Fibroblast of lung (primary cell): ENCODE measurements around the gene SIRT5. TPM values are rescaled to one million over a fixed set of nuclear protein-coding genes. Genes with fewer than 3 reads are reported as not detected.

Source experiments
- DNase-seq, 2 donors: peaks; one replicate each; pipeline versions ENCODE4 v3.0.0 to v3.0.0-alpha.2; 2010; ENCODE audit warnings: low read depth in 2 of 2
- H2AFZ ChIP-seq: 2 replicates; pipeline ENCODE4 v1.5.1; 2012; ENCODE audit warnings: low read length, control low read depth, inconsistent platforms
- H3K27ac ChIP-seq: 2 replicates; pipeline ENCODE4 v1.5.1; 2011; ENCODE audit warnings: low read length, control low read depth; ENCODE audit not compliant: insufficient read depth
- H3K27me3 ChIP-seq: 2 replicates; pipeline ENCODE4 v1.5.1; 2011; ENCODE audit warnings: mild to moderate bottlenecking, low read length; ENCODE audit not compliant: control insufficient read depth, insufficient read depth
- H3K36me3 ChIP-seq: 2 replicates; pipeline ENCODE4 v1.5.1; 2011; ENCODE audit warnings: low read length; ENCODE audit not compliant: control insufficient read depth, insufficient read depth
- H3K4me1 ChIP-seq: 2 replicates; pipeline ENCODE4 v1.5.1; 2011; ENCODE audit warnings: low read length; ENCODE audit not compliant: control insufficient read depth, insufficient read depth; ENCODE audit errors: extremely low read depth
- H3K4me2 ChIP-seq: 2 replicates; pipeline ENCODE4 v1.5.1; 2011; ENCODE audit warnings: low read length, control low read depth; ENCODE audit not compliant: insufficient read depth; ENCODE audit errors: extremely low read depth
- H3K4me3 ChIP-seq, 4 experiments: fragments of 200-600 bp in 1 of 4; sonication (generic) in 1 of 4; replicated peaks in 1 of 4; 2 replicates each; pipeline ENCODE4 v1.5.1; 2011 to 2016; ENCODE audit warnings: low read length in 4 of 4, low read depth in 3 of 4, mild to moderate bottlenecking in 3 of 4, control low read depth in 2 of 4, inconsistent platforms in 1 of 4, mixed read lengths in 1 of 4; ENCODE audit not compliant: insufficient read depth in 1 of 4; ENCODE audit errors: control extremely low read depth in 1 of 4
- H3K79me2 ChIP-seq: 2 replicates; pipeline ENCODE4 v1.5.1; 2012; ENCODE audit warnings: mild to moderate bottlenecking, low read length, inconsistent platforms; ENCODE audit not compliant: control insufficient read depth, insufficient read depth
- H3K9ac ChIP-seq: 2 replicates; pipeline ENCODE4 v1.5.1; 2011; ENCODE audit warnings: mild to moderate bottlenecking, low read length, control low read depth; ENCODE audit not compliant: insufficient read depth
- H3K9me3 ChIP-seq: 2 replicates; pipeline ENCODE4 v1.5.1; 2012; ENCODE audit warnings: low read depth, low read length; ENCODE audit not compliant: control insufficient read depth, insufficient read depth
- H4K20me1 ChIP-seq: 2 replicates; pipeline ENCODE4 v1.5.1; 2011; ENCODE audit warnings: low read length; ENCODE audit not compliant: control insufficient read depth, insufficient read depth; ENCODE audit errors: extremely low read depth
- CTCF ChIP-seq, 2 donors: IDR thresholded peaks in 1 of 2; conservative IDR thresholded peaks in 1 of 2; 1 replicate in 1 of 2; 2 replicates in 1 of 2; pipeline ENCODE4 v1.5.1; 2011 to 2012; ENCODE audit warnings: low read length in 2 of 2, control low read depth in 1 of 2, inconsistent platforms in 1 of 2, low read depth in 1 of 2, mild to moderate bottlenecking in 1 of 2
- EZH2 ChIP-seq: IDR thresholded peaks from 2 replicates; pipeline ENCODE4 v1.5.1; 2012; ENCODE audit warnings: low read length, control low read depth, mild to moderate bottlenecking; ENCODE audit errors: missing control alignments
- polyA plus RNA-seq, 2 donors: library from polyadenylated mRNA; depleted of rRNA in 1 of 2; stranded (reverse) in 1 of 2; unstranded in 1 of 2; fragments of >200 nt; gene quantifications; 2 replicates each; pipeline ENCODE4 v1.2.1, GENCODE V29; 2011 to 2012; ENCODE audit warnings: missing spikeins in 1 of 2
- total RNA-seq: library from RNA; depleted of rRNA; stranded (reverse); fragments of >200 nt; gene quantifications from 2 replicates; pipeline ENCODE4 v1.2.1, GENCODE V29; 2014

Gene SIRT5
- total and polyA plus RNA-seq, 2 donors (not counting 1 experiment from before 2014, with no cell fraction given), result 4.4 to 13.5 TPM

- H3K36me3 ChIP-seq, result no peaks in the 10 kb centered on the region
- TF ChIP-seq CTCF (conservative IDR thresholded peaks at IDR 0.05 in 1 of 2, IDR thresholded peaks at IDR 0.05 in 1 of 2; ENCODE audit: low read depth in 1 of 2, low read length in 2 of 2), result no peak
- TF ChIP-seq EZH2, result no peak
- no peak overlapping the region for H3K27ac ChIP-seq
- H3K4me3 ChIP-seq, result no peak overlapping the region
- H3K9me3 ChIP-seq, result no peaks in the 10 kb centered on the region
- DNase-seq, result no peak
- no peak overlapping the region for H2AFZ ChIP-seq
- H3K79me2 ChIP-seq, result no peaks in the 10 kb centered on the region
- H4K20me1 ChIP-seq, result no peaks in the 10 kb centered on the region
- no peak overlapping the region for H3K9ac ChIP-seq
- H3K4me1 ChIP-seq, result no peaks in the 10 kb centered on the region
- H3K4me2 ChIP-seq, result no peak overlapping the region
- no peaks in the 10 kb centered on the region for H3K27me3 ChIP-seq
These were observed 12.7 kb upstream of the SIRT5 start for GRCh38 chr6:13561624-13562267.

GRCh38 chr6:13563009-13563408, 11.4 kb upstream of the SIRT5 start:
- no peak overlapping the region for H2AFZ ChIP-seq
- no peak overlapping the region for H3K27ac ChIP-seq
- H3K79me2 ChIP-seq, result no peaks in the 10 kb centered on the region
- no peaks in the 10 kb centered on the region for H3K9me3 ChIP-seq
- H3K9ac ChIP-seq, result no peak overlapping the region
- no peaks in the 10 kb centered on the region for H3K27me3 ChIP-seq
- H3K4me3 ChIP-seq, result no peak overlapping the region
- H3K4me1 ChIP-seq, result no peaks in the 10 kb centered on the region
- TF ChIP-seq CTCF (conservative IDR thresholded peaks at IDR 0.05 in 1 of 2, IDR thresholded peaks at IDR 0.05 in 1 of 2; ENCODE audit: low read depth in 1 of 2, low read length in 2 of 2) (no peak), EZH2 (no peak)
- H3K4me2 ChIP-seq, result no peak overlapping the region
- H4K20me1 ChIP-seq, result no peaks in the 10 kb centered on the region
- no peaks in the 10 kb centered on the region for H3K36me3 ChIP-seq
- no peak for DNase-seq

- TF ChIP-seq CTCF (conservative IDR thresholded peaks at IDR 0.05 in 1 of 2, IDR thresholded peaks at IDR 0.05 in 1 of 2; ENCODE audit: low read depth in 1 of 2, low read length in 2 of 2) (no peak), EZH2 (no peak)
- H2AFZ ChIP-seq, result no peak overlapping the region
- H3K36me3 ChIP-seq, result no peaks in the 10 kb centered on the region
These were observed 8.5 kb upstream of the SIRT5 start for GRCh38 chr6:13565921-13566320.

More at GRCh38 chr6:13565921-13566320, 8.5 kb upstream of the SIRT5 start:
- no peaks in the 10 kb centered on the region for H3K4me1 ChIP-seq
- no peaks in the 10 kb centered on the region for H4K20me1 ChIP-seq
- H3K27ac ChIP-seq, result no peak overlapping the region
- H3K4me3 ChIP-seq, result no peak overlapping the region
- no peaks in the 10 kb centered on the region for H3K79me2 ChIP-seq
- H3K27me3 ChIP-seq, result no peaks in the 10 kb centered on the region
- H3K4me2 ChIP-seq, result no peak overlapping the region
- no peak for DNase-seq
- no peak overlapping the region for H3K9ac ChIP-seq
- H3K9me3 ChIP-seq, result no peaks in the 10 kb centered on the region
